Right lobe of liver (tissue), 6 donors: Measurements from ENCODE around the gene ADSS1. TPM values are rescaled to one million over a fixed set of nuclear protein-coding genes. Genes with fewer than 3 reads are reported as not detected.

ENCODE experiments used
- ATAC-seq, 4 donors: fragments of 200-7000 bp; cut with Tn5 transposase; one replicate each; pipeline ENCODE4 v1.9.1; 2020; ENCODE audit warnings: mild to moderate bottlenecking in 4 of 4, moderate library complexity in 4 of 4
- DNase-seq, 3 donors: peaks; one replicate each; pipeline ENCODE4 v3.0.0-alpha.2; 2020
- H3K27ac ChIP-seq, 3 donors: fragments of 200-600 bp; one replicate each; pipeline ENCODE4 v1.8.0; 2022
- H3K27me3 ChIP-seq, 2 donors: fragments of 200-600 bp; one replicate each; pipeline ENCODE4 v1.8.0; 2022
- H3K36me3 ChIP-seq, 4 donors: fragments of 200-600 bp; sonication (generic) in 1 of 4; one replicate each; pipeline versions ENCODE4 v1.5.1 to v1.8.0; 2017 to 2022; ENCODE audit warnings: control low read depth in 1 of 4
- H3K4me1 ChIP-seq, 4 donors: fragments of 200-600 bp; sonication (generic) in 1 of 4; one replicate each; pipeline versions ENCODE4 v1.5.1 to v1.8.0; 2017 to 2022; ENCODE audit warnings: control low read depth in 1 of 4
- H3K4me3 ChIP-seq, 3 donors: fragments of 200-600 bp; one replicate each; pipeline ENCODE4 v1.8.0; 2022
- H3K9me3 ChIP-seq, 4 donors: fragments of 200-600 bp; sonication (generic) in 1 of 4; one replicate each; pipeline versions ENCODE4 v1.5.1 to v1.8.0; 2017 to 2022; ENCODE audit warnings: control low read depth in 1 of 4
- POLR2A ChIP-seq: fragments of 450-650 bp; IDR thresholded peaks from one replicate; pipeline ENCODE4 v1.6.1; 2017; ENCODE audit warnings: antibody characterized with exemption, mild to moderate bottlenecking
- WGBS: methylation state at CpG from one replicate; pipeline ENCODE4 v1.1.6; 2018; ENCODE audit warnings: low coverage, low lambda C conversion rate; ENCODE audit not compliant: insufficient coverage; ENCODE audit errors: missing lambda C conversion rate; 5-methylcytosine and 5-hydroxymethylcytosine counted together
- intact Hi-C, 2 donors: fragments of 100-400 bp; cut with DNase I; formaldehyde crosslinking; loops; one replicate each; pipeline versions ENCODE4 v1.11.2 to v1.14.1; 2022
- total RNA-seq, 6 experiments: library from RNA; depleted of rRNA in 2 of 6; stranded (reverse); fragments of >200 nt in 2 of 6; fragmentation: NEBNext Ultra II Directional in 3 of 6; extraction: Animal tissue kit (Norgen Biotek cat#: 25700) in 3 of 6; gene quantifications; one replicate each; pipeline versions ENCODE4 v1.1.0 to v1.2.4, GENCODE V29; 2016 to 2023
- TF ChIP-seq, protein P1 (sequence below), 4 donors: fragments of 200-600 bp in 3 of 4; fragments of 450-650 bp in 1 of 4; IDR thresholded peaks; one replicate each; pipeline versions ENCODE4 v1.5.1 to v1.8.0; 2016 to 2022; ENCODE audit warnings: antibody characterized with exemption in 4 of 4, mild to moderate bottlenecking in 2 of 4
- donor health status: DM: no; HTN: yes; CAD: no.
- donor health status: DM: no; HTN: no; CAD: no.
- donor health status: DM: no; HTN: no; CAD: no.
- donor health status: DM: no; HTN: yes; CAD: no.
- donor health status: DM: no; HTN: yes; CAD: no.

ADSS1 gene
- total RNA-seq, 6 experiments from 2014 or later = 8.1 to 50.5 (median 36.8) TPM

DNA sequence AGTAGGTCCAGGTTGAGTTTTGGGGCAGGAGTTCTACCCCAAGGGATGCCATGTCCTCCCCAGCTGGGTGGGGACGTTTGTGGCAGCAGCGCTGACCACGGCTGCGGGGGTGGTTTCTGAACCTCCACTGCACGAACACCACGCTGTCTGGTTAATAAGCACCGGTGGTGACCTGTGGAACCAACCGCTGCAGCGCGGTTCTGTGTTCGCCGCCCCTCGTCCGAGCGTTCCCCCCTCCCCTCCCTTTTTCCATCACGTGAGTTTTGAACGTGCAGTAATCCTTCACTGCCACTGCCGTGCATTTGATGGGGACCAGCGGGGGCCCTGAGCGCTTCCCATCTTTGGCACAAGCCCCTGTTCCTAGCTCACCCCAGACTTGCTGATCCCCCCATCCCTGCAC lies 6.4 kb upstream of the ADSS1 start:
- Histone ChIP-seq H3K27ac (no peak overlapping the region), H3K4me1 (no peaks in the 10 kb centered on the region), H3K4me3 (no peak overlapping the region), H3K36me3 (peaks cover 0 to 31% (median 11%) of the 10 kb centered on the region in 4 donors), H3K27me3 (no peaks in the 10 kb centered on the region), H3K9me3 (no peaks in the 10 kb centered on the region)
- intact Hi-C loops = no loop called here
- no peak for DNase-seq
- no peak for TF ChIP-seq POLR2A
- TF ChIP-seq, protein P1, sequence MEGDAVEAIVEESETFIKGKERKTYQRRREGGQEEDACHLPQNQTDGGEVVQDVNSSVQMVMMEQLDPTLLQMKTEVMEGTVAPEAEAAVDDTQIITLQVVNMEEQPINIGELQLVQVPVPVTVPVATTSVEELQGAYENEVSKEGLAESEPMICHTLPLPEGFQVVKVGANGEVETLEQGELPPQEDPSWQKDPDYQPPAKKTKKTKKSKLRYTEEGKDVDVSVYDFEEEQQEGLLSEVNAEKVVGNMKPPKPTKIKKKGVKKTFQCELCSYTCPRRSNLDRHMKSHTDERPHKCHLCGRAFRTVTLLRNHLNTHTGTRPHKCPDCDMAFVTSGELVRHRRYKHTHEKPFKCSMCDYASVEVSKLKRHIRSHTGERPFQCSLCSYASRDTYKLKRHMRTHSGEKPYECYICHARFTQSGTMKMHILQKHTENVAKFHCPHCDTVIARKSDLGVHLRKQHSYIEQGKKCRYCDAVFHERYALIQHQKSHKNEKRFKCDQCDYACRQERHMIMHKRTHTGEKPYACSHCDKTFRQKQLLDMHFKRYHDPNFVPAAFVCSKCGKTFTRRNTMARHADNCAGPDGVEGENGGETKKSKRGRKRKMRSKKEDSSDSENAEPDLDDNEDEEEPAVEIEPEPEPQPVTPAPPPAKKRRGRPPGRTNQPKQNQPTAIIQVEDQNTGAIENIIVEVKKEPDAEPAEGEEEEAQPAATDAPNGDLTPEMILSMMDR (IDR thresholded peaks at IDR 0.05) = no peak
- WGBS = 77% methylated on average over 18 of the region's 20 CpGs
- no peak for ATAC-seq

DNA sequence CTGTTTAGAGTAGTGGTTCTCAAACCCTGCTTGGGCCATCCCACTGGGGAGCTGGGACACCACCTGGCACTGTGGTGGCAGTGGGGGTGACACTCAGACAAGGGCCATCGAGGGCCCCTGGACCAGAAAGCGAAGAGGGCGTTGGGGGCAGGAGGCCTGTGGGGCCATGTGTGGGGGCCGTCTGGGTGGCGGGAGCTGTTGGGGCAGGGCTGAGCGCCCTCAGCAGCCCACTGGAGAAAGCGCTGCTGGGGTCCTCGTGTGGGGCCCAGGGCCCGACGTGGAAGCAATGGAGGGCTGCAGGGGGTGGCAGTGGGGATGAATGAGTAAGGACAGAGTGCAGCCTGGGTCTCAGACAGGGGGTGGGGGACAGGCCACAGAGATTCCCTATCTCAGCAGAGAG lies 5.9 kb upstream of the ADSS1 start:
- Histone ChIP-seq H3K36me3 (peaks cover 0 to 26% (median 10%) of the 10 kb centered on the region in 4 donors), H3K9me3 (no peaks in the 10 kb centered on the region), H3K27ac (no peak overlapping the region), H3K27me3 (no peaks in the 10 kb centered on the region), H3K4me3 (no peak overlapping the region), H3K4me1 (no peaks in the 10 kb centered on the region)
- no peak for DNase-seq
- intact Hi-C loops = no loop called here
- ATAC-seq = no peak
- WGBS = 78% methylated on average over 4 of the region's 10 CpGs
- TF ChIP-seq, protein P1 (IDR thresholded peaks at IDR 0.05) = no peak
- no peak for TF ChIP-seq POLR2A

DNA sequence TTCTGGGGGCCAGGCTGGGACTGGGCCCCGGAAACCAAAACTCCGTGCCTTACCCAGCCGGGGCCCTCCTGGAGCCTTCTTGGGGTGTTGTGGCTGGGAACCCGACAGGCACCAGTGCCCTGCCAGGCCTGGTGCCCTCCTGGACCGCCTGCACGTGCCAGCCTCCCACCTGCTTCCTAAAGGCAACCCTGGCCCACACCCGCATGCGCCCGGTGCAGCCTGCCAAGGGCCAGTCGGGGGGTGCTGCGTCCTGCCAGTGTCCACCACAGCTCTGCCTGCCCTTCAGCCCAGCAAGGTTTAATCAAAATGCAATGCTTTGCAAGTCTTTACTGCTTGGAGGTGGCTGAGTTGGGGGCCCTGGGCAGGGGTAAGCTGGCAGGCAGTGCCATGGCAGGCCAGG lies 5.2 kb upstream of the ADSS1 start:
- WGBS = no CpG with 5 or more reads among the region's 11 CpGs
- Histone ChIP-seq H3K36me3 (peaks cover 0 to 20% (median 9%) of the 10 kb centered on the region in 4 donors), H3K4me3 (no peak overlapping the region), H3K27me3 (no peaks in the 10 kb centered on the region), H3K27ac (no peak overlapping the region), H3K9me3 (no peaks in the 10 kb centered on the region), H3K4me1 (peaks cover 0 to 5% (median 2%) of the 10 kb centered on the region in 4 donors)
- DNase-seq (no peak), ATAC-seq (no peak)
- TF ChIP-seq, protein P1 (IDR thresholded peaks at IDR 0.05) = no peak
- no peak for TF ChIP-seq POLR2A
- intact Hi-C loops = no loop called here

DNA sequence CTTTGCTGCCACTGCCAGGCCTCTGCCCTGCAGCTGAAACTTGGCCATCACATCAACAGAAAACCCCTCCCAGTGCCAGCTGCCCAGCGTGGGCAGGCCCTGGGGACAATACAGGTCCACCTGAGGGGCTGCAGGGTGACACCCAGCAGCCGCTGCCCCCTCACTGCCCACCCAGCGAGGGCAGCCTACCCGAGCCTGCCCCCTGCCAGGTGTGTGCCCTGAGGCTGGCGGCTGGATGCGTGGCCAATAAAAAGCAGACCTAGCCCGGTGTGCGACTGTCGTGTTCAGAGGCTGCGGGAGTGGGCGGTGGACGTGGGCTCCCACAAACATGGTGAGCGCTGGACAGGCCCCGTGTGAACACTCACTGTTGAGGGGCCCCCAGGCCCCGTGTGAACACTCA lies 4.7 kb upstream of the ADSS1 start:
- H3K27ac ChIP-seq = no peak overlapping the region
- no CpG with 5 or more reads among the region's 15 CpGs for WGBS
- no peaks in the 10 kb centered on the region for H3K9me3 ChIP-seq
- DNase-seq (no peak), ATAC-seq (no peak)
- peaks cover 0 to 5% (median 2%) of the 10 kb centered on the region in 4 donors for H3K4me1 ChIP-seq
- no peak for TF ChIP-seq POLR2A
- TF ChIP-seq, protein P1 (IDR thresholded peaks at IDR 0.05) = no peak
- H3K27me3 ChIP-seq = no peaks in the 10 kb centered on the region
- H3K36me3 ChIP-seq = peaks cover 0 to 16% (median 7%) of the 10 kb centered on the region in 4 donors
- H3K4me3 ChIP-seq = no peak overlapping the region
- intact Hi-C loops = no loop called here
